GM21717 (cell line): ENCODE results near the gene STARD7.
"Not testable (repeated sequence)": the region's sequence is repeated elsewhere in the genome, so short reads cannot be mapped to it uniquely, and the experiment has no call there.

Experiments
- ATAC-seq: cut with Tn5 transposase; IDR thresholded peaks from one replicate; pipeline ENCODE4 v1.9.1; 2021; ENCODE audit warnings: mild to moderate bottlenecking, moderate library complexity; ENCODE audit not compliant: unreplicated experiment

Gene STARD7, protein sequence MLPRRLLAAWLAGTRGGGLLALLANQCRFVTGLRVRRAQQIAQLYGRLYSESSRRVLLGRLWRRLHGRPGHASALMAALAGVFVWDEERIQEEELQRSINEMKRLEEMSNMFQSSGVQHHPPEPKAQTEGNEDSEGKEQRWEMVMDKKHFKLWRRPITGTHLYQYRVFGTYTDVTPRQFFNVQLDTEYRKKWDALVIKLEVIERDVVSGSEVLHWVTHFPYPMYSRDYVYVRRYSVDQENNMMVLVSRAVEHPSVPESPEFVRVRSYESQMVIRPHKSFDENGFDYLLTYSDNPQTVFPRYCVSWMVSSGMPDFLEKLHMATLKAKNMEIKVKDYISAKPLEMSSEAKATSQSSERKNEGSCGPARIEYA

GRCh38 chr2:96208143-96209010 lies at the start of gene STARD7:
STARD7 (minus strand) TSS chr2:96208827; CDS start chr2:96208434, 393 bp downstream.
- ATAC-seq = peak; percentile 80

GRCh38 chr2:96257744-96258143 lies 49.1 kb upstream of the STARD7 start:
- not testable (repeated sequence) for ATAC-seq

- ATAC-seq = no peak
Observed at GRCh38 chr2:96256611-96257113, 48.0 kb upstream of the STARD7 start.

DNA sequence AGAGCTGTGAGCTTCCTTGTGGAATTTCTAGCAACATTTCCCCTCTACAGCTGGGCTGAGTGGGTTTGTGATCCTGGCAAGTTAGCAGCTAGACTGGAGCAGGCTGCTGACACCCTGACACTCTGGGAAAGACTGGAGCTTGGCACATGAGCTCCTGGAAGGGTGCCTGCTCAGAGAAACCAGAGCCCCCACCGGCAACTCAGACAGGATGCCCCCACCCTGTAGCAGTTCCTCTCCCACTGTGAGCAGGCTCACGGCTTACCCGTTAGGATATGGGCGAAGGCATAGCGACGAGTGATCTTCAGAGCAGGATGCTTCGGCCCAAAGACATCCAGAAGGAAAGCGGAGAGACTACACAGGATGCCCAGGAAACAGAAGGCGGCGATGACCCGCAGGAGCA lies 45.9 kb upstream of the STARD7 start:
- no peak for ATAC-seq

GRCh38 chr2:96253006-96253405 lies 44.4 kb upstream of the STARD7 start:
- no peak for ATAC-seq

- ATAC-seq = no peak
Observed at GRCh38 chr2:96252526-96252925, 43.9 kb upstream of the STARD7 start.

DNA sequence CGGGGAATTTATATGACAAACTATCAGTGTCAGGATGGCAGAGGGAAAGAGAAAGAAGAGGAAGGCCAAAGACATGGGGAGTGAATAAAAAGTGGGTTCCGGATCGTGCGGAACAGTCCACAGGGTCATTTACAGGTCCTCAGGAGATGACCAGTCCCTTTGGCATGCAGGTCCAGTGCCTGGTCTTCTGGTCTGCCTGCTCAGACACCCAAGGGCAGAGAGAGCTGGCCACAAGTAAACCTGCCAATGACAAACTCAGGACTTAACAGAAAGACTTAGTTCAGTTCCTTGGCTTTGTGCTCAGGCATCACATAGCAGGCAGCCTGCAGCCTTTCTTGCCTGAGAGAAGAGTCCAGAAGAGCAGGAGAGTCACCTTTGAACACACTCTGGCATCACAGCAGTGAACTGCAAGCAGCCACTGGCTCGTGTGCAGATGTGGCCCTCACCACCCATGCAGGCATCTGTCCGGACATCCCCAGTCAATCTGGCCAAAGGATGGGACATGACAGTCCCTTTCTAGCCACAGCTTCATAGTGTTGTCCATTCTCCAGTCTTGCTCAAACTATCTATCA lies 43.2 kb upstream of the STARD7 start:
- no peak for ATAC-seq

DNA sequence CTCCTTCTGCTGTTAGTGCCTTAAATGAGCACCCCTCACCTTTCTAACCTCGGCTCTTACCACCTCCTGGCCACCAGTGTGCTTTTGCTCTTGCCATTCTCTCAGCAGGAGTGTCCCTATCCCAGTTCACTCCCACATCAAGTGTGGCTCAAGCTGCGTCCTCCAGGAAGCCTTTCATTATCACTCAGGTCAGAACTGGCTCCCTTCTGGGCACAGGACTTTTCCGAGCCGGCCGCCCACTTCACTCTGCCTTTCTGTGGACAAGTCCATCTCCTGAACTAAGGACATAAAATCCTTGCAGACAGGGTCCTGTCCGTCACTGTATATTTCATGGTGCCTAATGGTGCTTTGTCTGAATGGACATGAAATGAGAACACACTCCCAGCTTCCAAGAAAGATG lies 41.6 kb upstream of the STARD7 start:
- no peak for ATAC-seq

DNA sequence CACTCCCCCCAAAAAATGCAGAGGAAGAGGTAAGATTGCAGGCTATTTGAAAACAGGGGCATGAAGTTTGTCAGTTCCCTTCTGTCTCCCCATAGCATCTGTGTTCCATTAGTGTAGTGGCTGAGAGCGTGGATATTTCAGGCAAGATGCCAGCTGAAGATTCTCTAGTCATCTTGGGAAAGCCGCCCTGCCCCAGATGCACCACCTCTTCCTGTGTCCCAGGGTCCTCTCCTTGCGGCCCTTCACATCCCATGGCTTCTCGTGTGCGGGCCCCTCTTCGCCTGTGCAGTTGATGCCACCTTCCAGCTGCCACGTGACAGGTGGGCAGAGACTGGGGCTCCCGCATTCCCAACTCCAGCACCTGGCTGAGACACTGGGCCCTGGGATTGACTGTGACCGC lies 41.0 kb upstream of the STARD7 start:
- ATAC-seq = no peak

GRCh38 chr2:96248624-96249023 lies 40.0 kb upstream of the STARD7 start:
- ATAC-seq = no peak

DNA sequence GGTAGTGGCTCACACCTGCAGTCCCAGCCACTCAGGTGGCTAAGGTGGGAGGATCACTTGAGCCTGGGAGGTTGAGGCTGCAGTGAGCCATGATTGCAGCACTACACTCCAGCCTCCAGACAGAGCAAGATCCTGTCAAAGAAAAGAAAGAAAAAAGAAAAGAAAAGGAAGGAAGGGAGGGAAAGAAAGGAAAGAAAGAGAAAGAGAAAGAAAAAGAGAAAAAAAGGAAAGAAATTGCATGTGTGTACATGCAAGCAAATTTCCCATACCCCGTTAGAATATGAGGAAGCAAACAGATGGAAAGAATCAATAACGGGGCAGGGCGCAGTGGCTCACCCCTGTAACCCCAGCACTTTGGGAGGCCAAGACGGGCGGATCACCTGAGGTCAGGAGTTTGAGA lies 39.3 kb upstream of the STARD7 start:
- ATAC-seq = no peak

DNA sequence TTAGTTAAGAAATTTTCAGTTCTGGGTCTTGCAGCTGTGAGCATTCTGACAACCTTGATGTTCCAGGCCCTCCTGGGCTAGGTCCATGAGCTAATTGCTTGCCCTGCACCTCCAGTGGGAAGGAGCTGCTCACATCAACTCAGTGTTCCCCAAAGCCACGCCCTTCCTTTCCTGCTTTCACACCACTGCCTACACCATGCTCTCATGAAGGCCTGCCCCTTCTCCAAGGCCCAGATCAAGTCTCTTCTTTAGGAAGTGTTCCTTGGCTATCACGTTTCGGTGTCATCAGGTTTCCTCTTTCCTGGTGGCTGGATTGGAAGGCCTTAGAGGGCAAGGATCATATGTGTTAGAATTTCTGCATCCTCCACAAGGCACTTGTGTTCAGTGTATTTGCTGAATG lies 38.4 kb upstream of the STARD7 start:
- no peak for ATAC-seq

- no peak for ATAC-seq
Observed at GRCh38 chr2:96245609-96246390, 37.2 kb upstream of the STARD7 start.

- no peak for ATAC-seq
Observed at GRCh38 chr2:96243843-96244242, 35.2 kb upstream of the STARD7 start.

- peak; percentile 83 for ATAC-seq
Observed at GRCh38 chr2:96241900-96242611, 33.4 kb upstream of the STARD7 start.

GRCh38 chr2:96241227-96241626 lies 32.6 kb upstream of the STARD7 start:
- ATAC-seq = no peak

DNA sequence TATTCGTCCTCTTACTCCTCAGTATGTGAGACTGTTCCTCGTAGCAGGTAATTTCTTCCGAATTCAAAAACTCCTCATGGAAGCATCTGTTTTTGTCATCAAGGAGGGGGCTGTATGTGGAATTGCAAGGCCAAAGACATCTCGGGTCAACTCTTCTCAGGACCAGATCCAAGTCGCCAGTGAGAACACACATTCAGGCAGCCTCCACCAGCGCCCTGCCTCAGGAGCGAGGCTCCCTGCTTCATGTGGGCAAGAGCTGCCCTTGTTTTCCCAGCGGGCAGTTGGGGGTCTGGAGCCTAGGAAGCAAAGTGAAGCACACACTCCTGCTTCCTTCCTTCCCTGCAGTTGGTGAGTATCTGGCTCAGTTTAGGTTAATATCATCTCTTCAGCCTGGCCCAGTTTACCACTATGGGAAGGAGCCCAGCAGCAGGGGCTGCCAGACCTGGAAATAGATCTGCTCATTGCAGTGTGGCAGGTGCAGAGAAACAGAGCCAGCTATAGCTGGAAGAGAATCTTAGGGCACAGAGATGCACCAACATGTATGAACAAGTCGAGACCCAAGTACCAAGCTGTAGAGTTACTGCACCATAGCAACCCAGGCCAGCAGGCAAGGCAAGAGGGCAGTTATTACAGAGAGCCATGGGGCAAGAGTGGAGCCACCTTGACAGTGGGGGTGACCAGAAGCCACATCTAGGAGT lies 31.9 kb upstream of the STARD7 start:
- no peak for ATAC-seq

DNA sequence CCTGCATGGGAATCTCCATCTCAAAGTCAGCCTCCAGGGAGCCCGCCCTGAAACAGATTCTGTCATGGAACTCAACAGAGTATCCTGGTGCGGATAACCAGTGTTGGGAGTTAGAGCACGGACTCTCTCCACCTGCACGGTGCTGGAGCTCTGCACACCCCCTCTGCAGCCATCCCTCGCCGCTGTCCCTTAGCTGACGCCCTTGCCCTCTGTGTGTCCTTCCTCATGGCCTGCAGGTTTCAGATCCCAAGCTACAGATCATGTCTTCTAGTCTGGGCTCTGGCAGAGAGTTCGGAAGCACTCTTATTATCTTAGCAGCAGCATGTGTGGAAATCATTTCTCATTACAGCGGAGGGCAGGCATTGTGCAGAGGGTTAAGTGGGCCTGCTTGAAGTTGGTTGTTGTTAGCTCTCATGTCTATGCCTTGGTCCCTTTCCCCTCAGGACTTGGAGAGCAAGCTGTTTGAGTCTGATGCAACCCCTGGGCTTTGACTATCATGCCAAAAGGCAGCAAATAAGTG lies 31.2 kb upstream of the STARD7 start:
- ATAC-seq = no peak

- no peak for ATAC-seq
Observed at GRCh38 chr2:96239091-96239490, 30.5 kb upstream of the STARD7 start.
